Measurements from ENCODE around the gene AOPEP. TPM values are rescaled to one million over a fixed set of nuclear protein-coding genes. Genes with fewer than 3 reads are reported as not detected.

Gene AOPEP
- total and polyA plus RNA-seq, 2 donors = 9.6 to 36.5 TPM

- DNase-seq (ENCODE audit: low read depth in 6 of 9, low spot score in 9 of 9) = no peak
- Histone ChIP-seq H3K4me1 (ENCODE audit: control insufficient read depth in 2 of 2, insufficient read depth in 2 of 2, low read length in 2 of 2) (no peaks in the 10 kb centered on the region), H3K4me3 (ENCODE audit: low read length in 2 of 2) (no peak overlapping the region), H3K27me3 (ENCODE audit: control insufficient read depth in 2 of 2, insufficient read depth in 1 of 2, low read length in 1 of 2) (no peaks in the 10 kb centered on the region), H3K9me3 (ENCODE audit: control insufficient read depth in 2 of 2, insufficient read depth in 1 of 2, low read length in 1 of 2) (no peaks in the 10 kb centered on the region), H3K36me3 (ENCODE audit: control insufficient read depth in 2 of 2, insufficient read depth in 2 of 2, low read length in 1 of 2) (no peaks in the 10 kb centered on the region), H3K27ac (ENCODE audit: low read depth in 1 of 2, low read length in 1 of 2) (no peak overlapping the region)
- over 99% methylated on average over 2 of the region's 2 CpGs for WGBS
Observed at GRCh38 chr9:94881454-94881853, 155.0 kb downstream of the AOPEP start.

- 89% methylated on average over 3 of the region's 3 CpGs for WGBS
Observed at GRCh38 chr9:94881940-94882339, 155.4 kb downstream of the AOPEP start.

GRCh38 chr9:94882966-94883641 is 156.6 kb downstream of the AOPEP start:
- no peaks in the 10 kb centered on the region for H3K4me1 ChIP-seq (ENCODE audit: control insufficient read depth in 2 of 2, insufficient read depth in 2 of 2, low read length in 2 of 2)
- no peak for DNase-seq (ENCODE audit: low read depth in 6 of 9, low spot score in 9 of 9)
- H3K36me3 ChIP-seq (ENCODE audit: control insufficient read depth in 2 of 2, insufficient read depth in 2 of 2, low read length in 1 of 2) = no peaks in the 10 kb centered on the region
- H3K27me3 ChIP-seq (ENCODE audit: control insufficient read depth in 2 of 2, insufficient read depth in 1 of 2, low read length in 1 of 2) = no peaks in the 10 kb centered on the region
- no peak overlapping the region for H3K27ac ChIP-seq (ENCODE audit: low read depth in 1 of 2, low read length in 1 of 2)
- WGBS = 72% methylated on average over 4 of the region's 4 CpGs
- no peaks in the 10 kb centered on the region for H3K9me3 ChIP-seq (ENCODE audit: control insufficient read depth in 2 of 2, insufficient read depth in 1 of 2, low read length in 1 of 2)
- H3K4me3 ChIP-seq (ENCODE audit: low read length in 2 of 2) = no peak overlapping the region

More at GRCh38 chr9:94881940-94882339, 155.4 kb downstream of the AOPEP start:
- Histone ChIP-seq H3K36me3 (ENCODE audit: control insufficient read depth in 2 of 2, insufficient read depth in 2 of 2, low read length in 1 of 2) (no peaks in the 10 kb centered on the region), H3K27ac (ENCODE audit: low read depth in 1 of 2, low read length in 1 of 2) (no peak overlapping the region), H3K27me3 (ENCODE audit: control insufficient read depth in 2 of 2, insufficient read depth in 1 of 2, low read length in 1 of 2) (no peaks in the 10 kb centered on the region), H3K4me1 (ENCODE audit: control insufficient read depth in 2 of 2, insufficient read depth in 2 of 2, low read length in 2 of 2) (no peaks in the 10 kb centered on the region), H3K9me3 (ENCODE audit: control insufficient read depth in 2 of 2, insufficient read depth in 1 of 2, low read length in 1 of 2) (no peaks in the 10 kb centered on the region), H3K4me3 (ENCODE audit: low read length in 2 of 2) (no peak overlapping the region)
- no peak for DNase-seq (ENCODE audit: low read depth in 6 of 9, low spot score in 9 of 9)

- H3K9me3 ChIP-seq (ENCODE audit: control insufficient read depth in 2 of 2, insufficient read depth in 1 of 2, low read length in 1 of 2) = no peaks in the 10 kb centered on the region
- no peaks in the 10 kb centered on the region for H3K4me1 ChIP-seq (ENCODE audit: control insufficient read depth in 2 of 2, insufficient read depth in 2 of 2, low read length in 2 of 2)
- H3K27ac ChIP-seq (ENCODE audit: low read depth in 1 of 2, low read length in 1 of 2) = no peak overlapping the region
- DNase-seq (ENCODE audit: low read depth in 6 of 9, low spot score in 9 of 9) = no peak
- no peak overlapping the region for H3K4me3 ChIP-seq (ENCODE audit: low read length in 2 of 2)
- H3K36me3 ChIP-seq (ENCODE audit: control insufficient read depth in 2 of 2, insufficient read depth in 2 of 2, low read length in 1 of 2) = no peaks in the 10 kb centered on the region
- WGBS = 97% methylated on average over 4 of the region's 4 CpGs
- no peaks in the 10 kb centered on the region for H3K27me3 ChIP-seq (ENCODE audit: control insufficient read depth in 2 of 2, insufficient read depth in 1 of 2, low read length in 1 of 2)
Observed at GRCh38 chr9:94885854-94886447, 159.5 kb downstream of the AOPEP start.

GRCh38 chr9:94887721-94888120 is 161.2 kb downstream of the AOPEP start:
- Histone ChIP-seq H3K36me3 (ENCODE audit: control insufficient read depth in 2 of 2, insufficient read depth in 2 of 2, low read length in 1 of 2) (no peaks in the 10 kb centered on the region), H3K4me1 (ENCODE audit: control insufficient read depth in 2 of 2, insufficient read depth in 2 of 2, low read length in 2 of 2) (no peaks in the 10 kb centered on the region), H3K27ac (ENCODE audit: low read depth in 1 of 2, low read length in 1 of 2) (no peak overlapping the region), H3K27me3 (ENCODE audit: control insufficient read depth in 2 of 2, insufficient read depth in 1 of 2, low read length in 1 of 2) (no peaks in the 10 kb centered on the region), H3K4me3 (ENCODE audit: low read length in 2 of 2) (no peak overlapping the region), H3K9me3 (ENCODE audit: control insufficient read depth in 2 of 2, insufficient read depth in 1 of 2, low read length in 1 of 2) (no peaks in the 10 kb centered on the region)
- DNase-seq (ENCODE audit: low read depth in 6 of 9, low spot score in 9 of 9) = no peak
- WGBS = 97% methylated on average over 2 of the region's 2 CpGs

GRCh38 chr9:94888775-94889174 is 162.3 kb downstream of the AOPEP start:
- H3K9me3 ChIP-seq (ENCODE audit: control insufficient read depth in 2 of 2, insufficient read depth in 1 of 2, low read length in 1 of 2) = no peaks in the 10 kb centered on the region
- WGBS = 98% methylated on average over 8 of the region's 8 CpGs

GRCh38 chr9:94889628-94890027 is 163.1 kb downstream of the AOPEP start:
- no peak for DNase-seq (ENCODE audit: low read depth in 6 of 9, low spot score in 9 of 9)
- H3K9me3 ChIP-seq (ENCODE audit: control insufficient read depth in 2 of 2, insufficient read depth in 1 of 2, low read length in 1 of 2) = no peaks in the 10 kb centered on the region
- no peaks in the 10 kb centered on the region for H3K27me3 ChIP-seq (ENCODE audit: control insufficient read depth in 2 of 2, insufficient read depth in 1 of 2, low read length in 1 of 2)
- WGBS = over 99% methylated on average over 3 of the region's 3 CpGs
- H3K27ac ChIP-seq (ENCODE audit: low read depth in 1 of 2, low read length in 1 of 2) = no peak overlapping the region
- H3K36me3 ChIP-seq (ENCODE audit: control insufficient read depth in 2 of 2, insufficient read depth in 2 of 2, low read length in 1 of 2) = no peaks in the 10 kb centered on the region
- no peaks in the 10 kb centered on the region for H3K4me1 ChIP-seq (ENCODE audit: control insufficient read depth in 2 of 2, insufficient read depth in 2 of 2, low read length in 2 of 2)
- H3K4me3 ChIP-seq (ENCODE audit: low read length in 2 of 2) = no peak overlapping the region

More at GRCh38 chr9:94888775-94889174, 162.3 kb downstream of the AOPEP start:
- H3K27ac ChIP-seq (ENCODE audit: low read depth in 1 of 2, low read length in 1 of 2) = no peak overlapping the region
- no peak for DNase-seq (ENCODE audit: low read depth in 6 of 9, low spot score in 9 of 9)
- no peaks in the 10 kb centered on the region for H3K27me3 ChIP-seq (ENCODE audit: control insufficient read depth in 2 of 2, insufficient read depth in 1 of 2, low read length in 1 of 2)
- no peaks in the 10 kb centered on the region for H3K36me3 ChIP-seq (ENCODE audit: control insufficient read depth in 2 of 2, insufficient read depth in 2 of 2, low read length in 1 of 2)
- no peak overlapping the region for H3K4me3 ChIP-seq (ENCODE audit: low read length in 2 of 2)
- no peaks in the 10 kb centered on the region for H3K4me1 ChIP-seq (ENCODE audit: control insufficient read depth in 2 of 2, insufficient read depth in 2 of 2, low read length in 2 of 2)

GRCh38 chr9:94891183-94891582 is 164.7 kb downstream of the AOPEP start:
- no peaks in the 10 kb centered on the region for H3K4me1 ChIP-seq (ENCODE audit: control insufficient read depth in 2 of 2, insufficient read depth in 2 of 2, low read length in 2 of 2)

GRCh38 chr9:94892675-94893074 is 166.2 kb downstream of the AOPEP start:
- no peaks in the 10 kb centered on the region for H3K9me3 ChIP-seq (ENCODE audit: control insufficient read depth in 2 of 2, insufficient read depth in 1 of 2, low read length in 1 of 2)
- 96% methylated on average over 1 of the region's 1 CpG for WGBS
- no peaks in the 10 kb centered on the region for H3K27me3 ChIP-seq (ENCODE audit: control insufficient read depth in 2 of 2, insufficient read depth in 1 of 2, low read length in 1 of 2)
- H3K4me1 ChIP-seq (ENCODE audit: control insufficient read depth in 2 of 2, insufficient read depth in 2 of 2, low read length in 2 of 2) = no peaks in the 10 kb centered on the region
- H3K4me3 ChIP-seq (ENCODE audit: low read length in 2 of 2) = no peak overlapping the region
- H3K36me3 ChIP-seq (ENCODE audit: control insufficient read depth in 2 of 2, insufficient read depth in 2 of 2, low read length in 1 of 2) = no peaks in the 10 kb centered on the region
- no peak for DNase-seq (ENCODE audit: low read depth in 6 of 9, low spot score in 9 of 9)
- no peak overlapping the region for H3K27ac ChIP-seq (ENCODE audit: low read depth in 1 of 2, low read length in 1 of 2)

More at GRCh38 chr9:94891183-94891582, 164.7 kb downstream of the AOPEP start:
- H3K27me3 ChIP-seq (ENCODE audit: control insufficient read depth in 2 of 2, insufficient read depth in 1 of 2, low read length in 1 of 2) = no peaks in the 10 kb centered on the region
- no peak overlapping the region for H3K4me3 ChIP-seq (ENCODE audit: low read length in 2 of 2)
- no peak overlapping the region for H3K27ac ChIP-seq (ENCODE audit: low read depth in 1 of 2, low read length in 1 of 2)
- 99% methylated on average over 1 of the region's 1 CpG for WGBS
- DNase-seq (ENCODE audit: low read depth in 6 of 9, low spot score in 9 of 9) = no peak
- no peaks in the 10 kb centered on the region for H3K36me3 ChIP-seq (ENCODE audit: control insufficient read depth in 2 of 2, insufficient read depth in 2 of 2, low read length in 1 of 2)
- no peaks in the 10 kb centered on the region for H3K9me3 ChIP-seq (ENCODE audit: control insufficient read depth in 2 of 2, insufficient read depth in 1 of 2, low read length in 1 of 2)
